Fibroblast of pulmonary artery (primary cell): Measurements from ENCODE around the gene ACSM6.

Experiments used
- DNase-seq: peaks from one replicate; pipeline ENCODE4 v3.0.0-alpha.2; 2010; ENCODE audit warnings: low read depth
- H3K4me3 ChIP-seq: replicated peaks from 2 replicates; pipeline ENCODE4 v1.5.1; 2011; ENCODE audit warnings: low read depth, mild to moderate bottlenecking, control low read depth, low read length, moderate library complexity
- TF ChIP-seq, protein P1 (sequence below): IDR thresholded peaks from 2 replicates; pipeline ENCODE4 v1.5.1; 2011; ENCODE audit warnings: mild to moderate bottlenecking, control low read depth, low read length, inconsistent platforms; ENCODE audit errors: missing control alignments

The ACSM6 gene, protein sequence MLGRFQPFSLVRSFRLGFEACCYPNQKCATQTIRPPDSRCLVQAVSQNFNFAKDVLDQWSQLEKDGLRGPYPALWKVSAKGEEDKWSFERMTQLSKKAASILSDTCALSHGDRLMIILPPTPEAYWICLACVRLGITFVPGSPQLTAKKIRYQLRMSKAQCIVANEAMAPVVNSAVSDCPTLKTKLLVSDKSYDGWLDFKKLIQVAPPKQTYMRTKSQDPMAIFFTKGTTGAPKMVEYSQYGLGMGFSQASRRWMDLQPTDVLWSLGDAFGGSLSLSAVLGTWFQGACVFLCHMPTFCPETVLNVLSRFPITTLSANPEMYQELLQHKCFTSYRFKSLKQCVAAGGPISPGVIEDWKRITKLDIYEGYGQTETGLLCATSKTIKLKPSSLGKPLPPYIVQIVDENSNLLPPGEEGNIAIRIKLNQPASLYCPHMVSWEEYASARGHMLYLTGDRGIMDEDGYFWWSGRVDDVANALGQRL

DNA sequence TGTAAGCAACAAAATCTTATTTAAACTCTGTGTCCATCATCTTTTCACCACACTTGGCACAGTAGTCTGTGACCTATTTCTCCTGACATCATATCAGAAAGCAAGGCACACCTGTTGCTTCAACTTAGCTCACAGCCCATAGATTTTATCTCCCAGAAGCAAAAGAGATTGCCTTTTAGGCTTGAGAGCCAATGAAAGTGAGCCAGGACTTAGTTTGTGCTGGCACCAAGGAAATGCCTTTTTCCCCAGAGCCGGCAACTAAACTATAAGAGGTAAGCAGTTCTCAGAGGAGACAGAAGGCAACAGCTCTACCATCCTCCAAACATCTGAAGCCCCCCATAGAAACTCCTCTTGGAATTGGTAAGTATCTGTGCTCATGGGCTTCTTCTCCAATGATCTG is at the start of gene ACSM6:
Gene ACSM6 (plus strand): TSS at position 295 of the 400 bp plus-strand sequence. CDS start 248 bp downstream, outside the sequence.
- no peak for DNase-seq
- H3K4me3 ChIP-seq = no peak within 1 kb of the TSS
- TF ChIP-seq, protein P1, sequence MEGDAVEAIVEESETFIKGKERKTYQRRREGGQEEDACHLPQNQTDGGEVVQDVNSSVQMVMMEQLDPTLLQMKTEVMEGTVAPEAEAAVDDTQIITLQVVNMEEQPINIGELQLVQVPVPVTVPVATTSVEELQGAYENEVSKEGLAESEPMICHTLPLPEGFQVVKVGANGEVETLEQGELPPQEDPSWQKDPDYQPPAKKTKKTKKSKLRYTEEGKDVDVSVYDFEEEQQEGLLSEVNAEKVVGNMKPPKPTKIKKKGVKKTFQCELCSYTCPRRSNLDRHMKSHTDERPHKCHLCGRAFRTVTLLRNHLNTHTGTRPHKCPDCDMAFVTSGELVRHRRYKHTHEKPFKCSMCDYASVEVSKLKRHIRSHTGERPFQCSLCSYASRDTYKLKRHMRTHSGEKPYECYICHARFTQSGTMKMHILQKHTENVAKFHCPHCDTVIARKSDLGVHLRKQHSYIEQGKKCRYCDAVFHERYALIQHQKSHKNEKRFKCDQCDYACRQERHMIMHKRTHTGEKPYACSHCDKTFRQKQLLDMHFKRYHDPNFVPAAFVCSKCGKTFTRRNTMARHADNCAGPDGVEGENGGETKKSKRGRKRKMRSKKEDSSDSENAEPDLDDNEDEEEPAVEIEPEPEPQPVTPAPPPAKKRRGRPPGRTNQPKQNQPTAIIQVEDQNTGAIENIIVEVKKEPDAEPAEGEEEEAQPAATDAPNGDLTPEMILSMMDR = no peak

GRCh38 chr10:95168694-95169093 is 25.3 kb upstream of the ACSM6 start:
- TF ChIP-seq, protein P1 = no peak
- no peak for DNase-seq

GRCh38 chr10:95169522-95169921 is 24.5 kb upstream of the ACSM6 start:
- no peak overlapping the region for H3K4me3 ChIP-seq
- TF ChIP-seq, protein P1 = no peak

More at GRCh38 chr10:95168694-95169093, 25.3 kb upstream of the ACSM6 start:
- no peak overlapping the region for H3K4me3 ChIP-seq

GRCh38 chr10:95170790-95171189 is 23.2 kb upstream of the ACSM6 start:
- TF ChIP-seq, protein P1 = no peak
- no peak for DNase-seq
- H3K4me3 ChIP-seq = no peak overlapping the region

More at GRCh38 chr10:95169522-95169921, 24.5 kb upstream of the ACSM6 start:
- DNase-seq = no peak

DNA sequence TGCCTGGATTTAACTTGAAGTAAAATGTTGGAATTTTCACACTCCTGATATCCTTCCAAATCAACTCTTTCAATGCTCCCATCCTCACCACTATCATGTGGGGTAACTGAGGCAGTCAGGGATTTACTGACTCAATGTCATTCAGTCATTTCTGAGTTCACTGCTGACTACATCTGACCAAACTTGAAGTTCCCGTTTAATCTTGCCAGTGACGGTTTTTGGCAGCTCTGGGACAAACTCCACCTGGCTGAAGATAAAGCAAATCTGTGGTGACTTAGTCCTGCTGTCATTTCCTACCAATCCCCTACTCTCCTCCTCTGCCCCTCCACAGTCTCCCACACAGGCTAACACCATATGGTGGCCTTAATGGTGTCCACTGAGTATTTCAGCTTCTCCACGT is 22.7 kb upstream of the ACSM6 start:
- no peak for DNase-seq
- TF ChIP-seq, protein P1 = no peak
- no peak overlapping the region for H3K4me3 ChIP-seq

GRCh38 chr10:95172851-95173250 is 21.2 kb upstream of the ACSM6 start:
- no peak overlapping the region for H3K4me3 ChIP-seq
- no peak for DNase-seq
- TF ChIP-seq, protein P1 = no peak
